ENCODE results near the gene CLDN7.

- TF ChIP-seq, protein P1, sequence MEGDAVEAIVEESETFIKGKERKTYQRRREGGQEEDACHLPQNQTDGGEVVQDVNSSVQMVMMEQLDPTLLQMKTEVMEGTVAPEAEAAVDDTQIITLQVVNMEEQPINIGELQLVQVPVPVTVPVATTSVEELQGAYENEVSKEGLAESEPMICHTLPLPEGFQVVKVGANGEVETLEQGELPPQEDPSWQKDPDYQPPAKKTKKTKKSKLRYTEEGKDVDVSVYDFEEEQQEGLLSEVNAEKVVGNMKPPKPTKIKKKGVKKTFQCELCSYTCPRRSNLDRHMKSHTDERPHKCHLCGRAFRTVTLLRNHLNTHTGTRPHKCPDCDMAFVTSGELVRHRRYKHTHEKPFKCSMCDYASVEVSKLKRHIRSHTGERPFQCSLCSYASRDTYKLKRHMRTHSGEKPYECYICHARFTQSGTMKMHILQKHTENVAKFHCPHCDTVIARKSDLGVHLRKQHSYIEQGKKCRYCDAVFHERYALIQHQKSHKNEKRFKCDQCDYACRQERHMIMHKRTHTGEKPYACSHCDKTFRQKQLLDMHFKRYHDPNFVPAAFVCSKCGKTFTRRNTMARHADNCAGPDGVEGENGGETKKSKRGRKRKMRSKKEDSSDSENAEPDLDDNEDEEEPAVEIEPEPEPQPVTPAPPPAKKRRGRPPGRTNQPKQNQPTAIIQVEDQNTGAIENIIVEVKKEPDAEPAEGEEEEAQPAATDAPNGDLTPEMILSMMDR (conservative IDR thresholded peaks at IDR 0.05; ENCODE audit: low read length): no peak
- TF ChIP-seq EZH2phosphoT487 (IDR thresholded peaks at IDR 0.05; ENCODE audit: borderline replicate concordance, low read depth, low read length): no peak
Measured at GRCh38 chr17:7233701-7234082, 28.6 kb downstream of the CLDN7 start.
